ENCODE results near the gene SCAMP4.
A peak's percentile ranks its signal among the peaks of the same experiment; 100 is the strongest.

SCAMP4 gene

GRCh38 chr19:1961000-1961883, 56.0 kb downstream of the SCAMP4 start:
- H2AFZ ChIP-seq (ENCODE audit: low read depth, low read length) = no peak overlapping the region
- no peak overlapping the region for H4K8ac ChIP-seq (ENCODE audit: low read length)
- peak overlapping the region; percentile 43 for H4K91ac ChIP-seq (ENCODE audit: low read length)
- no peak overlapping the region for H3K9ac ChIP-seq (ENCODE audit: low read length)
- H3K27me3 ChIP-seq (ENCODE audit: control insufficient read depth in 1 of 2, insufficient read depth in 1 of 2, low read length in 2 of 2) = no peaks in the 10 kb centered on the region
- peak overlapping the region; percentile 63 for H2AK5ac ChIP-seq (ENCODE audit: low read length, severe bottlenecking)
- no peak overlapping the region for H3K18ac ChIP-seq (ENCODE audit: low read depth in 1 of 2, low read length in 2 of 2)
- peak overlapping the region; percentile 84 for H2BK5ac ChIP-seq (ENCODE audit: low read depth, low read length, poor library complexity, severe bottlenecking)
- peak overlapping the region in 1 of 2 experiments; percentile 24 for H3K4me3 ChIP-seq (ENCODE audit: insufficient read depth in 1 of 2, low read depth in 1 of 2, low read length in 2 of 2)
- peaks cover 7 to 43% of the 10 kb centered on the region in 2 experiments for H3K36me3 ChIP-seq (ENCODE audit: control insufficient read depth in 1 of 2, insufficient read depth in 2 of 2, low read depth in 1 of 2, low read length in 2 of 2)
- H2BK15ac ChIP-seq (ENCODE audit: low read depth, poor library complexity, severe bottlenecking) = no peak overlapping the region
- no peaks in the 10 kb centered on the region for H3K9me3 ChIP-seq (ENCODE audit: control insufficient read depth, low read length)
- DNase-seq = no peak
- no peak overlapping the region for H3K14ac ChIP-seq (ENCODE audit: low read length in 2 of 2)
- H3K27ac ChIP-seq (ENCODE audit: low read length, poor library complexity, severe bottlenecking) = peak overlapping the region; percentile 87
- WGBS = 97% methylated on average over 42 of the region's 42 CpGs
- H2BK120ac ChIP-seq (ENCODE audit: low read depth, low read length) = no peak overlapping the region
- peaks cover 24% of the 10 kb centered on the region for H3K79me1 ChIP-seq (replicated peaks; ENCODE audit: low read length, poor library complexity, severe bottlenecking)
- peaks cover 43% of the 10 kb centered on the region for H3K4me1 ChIP-seq (ENCODE audit: control insufficient read depth, insufficient read depth, low read depth, low read length)
- H2BK12ac ChIP-seq (ENCODE audit: low read length in 2 of 2) = no peak overlapping the region
- no peak overlapping the region for H3K4ac ChIP-seq (ENCODE audit: low read depth in 1 of 2, low read length in 2 of 2)
- peak overlapping the region; percentile 74 for H3K4me2 ChIP-seq (ENCODE audit: low read length, poor library complexity, severe bottlenecking)
- H3K23ac ChIP-seq (ENCODE audit: low read length in 2 of 2) = no peak overlapping the region

- Histone ChIP-seq H3K9me3 (ENCODE audit: control insufficient read depth, low read length) (no peaks in the 10 kb centered on the region), H3K79me1 (replicated peaks; ENCODE audit: low read length, poor library complexity, severe bottlenecking) (peaks cover 27% of the 10 kb centered on the region), H2BK15ac (ENCODE audit: low read depth, poor library complexity, severe bottlenecking) (no peak overlapping the region), H3K4me1 (ENCODE audit: control insufficient read depth, insufficient read depth, low read depth, low read length) (peaks cover 39% of the 10 kb centered on the region), H3K27ac (ENCODE audit: low read length, poor library complexity, severe bottlenecking) (no peak overlapping the region), H3K4me2 (ENCODE audit: low read length, poor library complexity, severe bottlenecking) (no peak overlapping the region), H3K18ac (ENCODE audit: low read depth in 1 of 2, low read length in 2 of 2) (no peak overlapping the region), H2AFZ (ENCODE audit: low read depth, low read length) (no peak overlapping the region), H3K36me3 (ENCODE audit: control insufficient read depth in 1 of 2, insufficient read depth in 2 of 2, low read depth in 1 of 2, low read length in 2 of 2) (peaks cover 7 to 43% of the 10 kb centered on the region in 2 experiments), H3K4me3 (ENCODE audit: insufficient read depth in 1 of 2, low read depth in 1 of 2, low read length in 2 of 2) (no peak overlapping the region), H3K4ac (ENCODE audit: low read depth in 1 of 2, low read length in 2 of 2) (no peak overlapping the region), H2BK120ac (ENCODE audit: low read depth, low read length) (no peak overlapping the region), H2AK5ac (ENCODE audit: low read length, severe bottlenecking) (peak overlapping the region; percentile 83), H2BK12ac (ENCODE audit: low read length in 2 of 2) (no peak overlapping the region), H4K91ac (ENCODE audit: low read length) (peak overlapping the region; percentile 58), H3K23ac (ENCODE audit: low read length in 2 of 2) (no peak overlapping the region), H3K27me3 (ENCODE audit: control insufficient read depth in 1 of 2, insufficient read depth in 1 of 2, low read length in 2 of 2) (no peaks in the 10 kb centered on the region), H3K9ac (ENCODE audit: low read length) (no peak overlapping the region), H2BK5ac (ENCODE audit: low read depth, low read length, poor library complexity, severe bottlenecking) (no peak overlapping the region), H4K8ac (ENCODE audit: low read length) (no peak overlapping the region), H3K14ac (ENCODE audit: low read length in 2 of 2) (no peak overlapping the region)
- no peak for DNase-seq
- WGBS = 96% methylated on average over 23 of the region's 23 CpGs
Measured at GRCh38 chr19:1962674-1963073, 57.5 kb downstream of the SCAMP4 start.

- no peak overlapping the region for H2BK120ac ChIP-seq (ENCODE audit: low read depth, low read length)
- no peak overlapping the region for H3K4me2 ChIP-seq (ENCODE audit: low read length, poor library complexity, severe bottlenecking)
- H3K36me3 ChIP-seq (ENCODE audit: control insufficient read depth in 1 of 2, insufficient read depth in 2 of 2, low read depth in 1 of 2, low read length in 2 of 2) = peaks cover 9 to 60% of the 10 kb centered on the region in 2 experiments
- H3K27me3 ChIP-seq (ENCODE audit: control insufficient read depth in 1 of 2, insufficient read depth in 1 of 2, low read length in 2 of 2) = no peaks in the 10 kb centered on the region
- no peak overlapping the region for H3K27ac ChIP-seq (ENCODE audit: low read length, poor library complexity, severe bottlenecking)
- no peak overlapping the region for H3K4me3 ChIP-seq (ENCODE audit: insufficient read depth in 1 of 2, low read depth in 1 of 2, low read length in 2 of 2)
- 98% methylated on average over 22 of the region's 26 CpGs for WGBS
- peaks cover 37% of the 10 kb centered on the region for H3K79me1 ChIP-seq (replicated peaks; ENCODE audit: low read length, poor library complexity, severe bottlenecking)
- no peak overlapping the region for H4K8ac ChIP-seq (ENCODE audit: low read length)
- no peak overlapping the region for H4K91ac ChIP-seq (ENCODE audit: low read length)
- no peak overlapping the region for H2BK5ac ChIP-seq (ENCODE audit: low read depth, low read length, poor library complexity, severe bottlenecking)
- H3K9me3 ChIP-seq (ENCODE audit: control insufficient read depth, low read length) = no peaks in the 10 kb centered on the region
- H3K4me1 ChIP-seq (ENCODE audit: control insufficient read depth, insufficient read depth, low read depth, low read length) = peaks cover 48% of the 10 kb centered on the region
- no peak overlapping the region for H2BK15ac ChIP-seq (ENCODE audit: low read depth, poor library complexity, severe bottlenecking)
- no peak overlapping the region for H2AK5ac ChIP-seq (ENCODE audit: low read length, severe bottlenecking)
- H3K14ac ChIP-seq (ENCODE audit: low read length in 2 of 2) = no peak overlapping the region
- no peak for DNase-seq
- no peak overlapping the region for H3K23ac ChIP-seq (ENCODE audit: low read length in 2 of 2)
- no peak overlapping the region for H3K4ac ChIP-seq (ENCODE audit: low read depth in 1 of 2, low read length in 2 of 2)
- no peak overlapping the region for H3K18ac ChIP-seq (ENCODE audit: low read depth in 1 of 2, low read length in 2 of 2)
- H3K9ac ChIP-seq (ENCODE audit: low read length) = no peak overlapping the region
- H2AFZ ChIP-seq (ENCODE audit: low read depth, low read length) = no peak overlapping the region
- no peak overlapping the region for H2BK12ac ChIP-seq (ENCODE audit: low read length in 2 of 2)
Measured at GRCh38 chr19:1967087-1967608, 61.9 kb downstream of the SCAMP4 start.

Data from mesenchymal stem cell (in vitro differentiated cells and primary cell).